Amniotic stem cell (primary cell): ENCODE measurements around the gene IGLON5.
A peak's percentile ranks its signal among the peaks of the same experiment; 100 is the strongest.

ENCODE experiments used
- DNase-seq: peaks from one replicate; lab custom pipeline; 2025; lab: John Stamatoyannopoulos, UW

IGLON5 gene

GRCh38 chr19:51338563-51339312 is 27.3 kb downstream of the IGLON5 start:
- DNase-seq = peak; percentile 51

GRCh38 chr19:51339313-51339686 is 27.9 kb downstream of the IGLON5 start:
- no peak for DNase-seq

- peak; percentile 95 for DNase-seq
Measured at GRCh38 chr19:51339687-51340656, 28.5 kb downstream of the IGLON5 start.

GRCh38 chr19:51341066-51341465 is 29.6 kb downstream of the IGLON5 start:
- no peak for DNase-seq

- DNase-seq = no peak
Measured at GRCh38 chr19:51341976-51342580, 30.6 kb downstream of the IGLON5 start, which contains the start of gene VSIG10L. VSIG10L (minus strand) TSS chr19:51342139; CDS start chr19:51342124, 15 bp downstream.

GRCh38 chr19:51342631-51343569 is 31.5 kb downstream of the IGLON5 start:
- DNase-seq = no peak

GRCh38 chr19:51345076-51345620 is 33.7 kb downstream of the IGLON5 start:
- DNase-seq = no peak

- DNase-seq = no peak
Measured at GRCh38 chr19:51346742-51347141, 35.3 kb downstream of the IGLON5 start.

GRCh38 chr19:51347209-51347928 is 35.9 kb downstream of the IGLON5 start:
- DNase-seq = no peak

- DNase-seq = no peak
Measured at GRCh38 chr19:51351266-51351990, 40.0 kb downstream of the IGLON5 start.

GRCh38 chr19:51352783-51353360 is 41.4 kb downstream of the IGLON5 start:
- no peak for DNase-seq

- DNase-seq = no peak
Measured at GRCh38 chr19:51354103-51354741, 42.8 kb downstream of the IGLON5 start.

GRCh38 chr19:51354742-51355148 is 43.3 kb downstream of the IGLON5 start:
- no peak for DNase-seq

- DNase-seq = no peak
Measured at GRCh38 chr19:51356159-51356801, 44.8 kb downstream of the IGLON5 start.

- no peak for DNase-seq
Measured at GRCh38 chr19:51357952-51358351, 46.5 kb downstream of the IGLON5 start.

GRCh38 chr19:51359294-51359693 is 47.9 kb downstream of the IGLON5 start:
- DNase-seq = peak; percentile 20

GRCh38 chr19:51361239-51361638 is 49.8 kb downstream of the IGLON5 start:
- DNase-seq = no peak
